NCI-H2107 treated with DMSO at 0.1 percent for 48 hours (cell line): ENCODE measurements around the gene TNFRSF21.
"Not testable (repeated sequence)": the region's sequence is repeated elsewhere in the genome, so short reads cannot be mapped to it uniquely, and the experiment has no call there.

Experiments used
- DNase-seq: peaks from one replicate; lab custom pipeline; 2025; ENCODE audit not compliant: unreplicated experiment; lab: John Stamatoyannopoulos, UW

Gene TNFRSF21

DNA sequence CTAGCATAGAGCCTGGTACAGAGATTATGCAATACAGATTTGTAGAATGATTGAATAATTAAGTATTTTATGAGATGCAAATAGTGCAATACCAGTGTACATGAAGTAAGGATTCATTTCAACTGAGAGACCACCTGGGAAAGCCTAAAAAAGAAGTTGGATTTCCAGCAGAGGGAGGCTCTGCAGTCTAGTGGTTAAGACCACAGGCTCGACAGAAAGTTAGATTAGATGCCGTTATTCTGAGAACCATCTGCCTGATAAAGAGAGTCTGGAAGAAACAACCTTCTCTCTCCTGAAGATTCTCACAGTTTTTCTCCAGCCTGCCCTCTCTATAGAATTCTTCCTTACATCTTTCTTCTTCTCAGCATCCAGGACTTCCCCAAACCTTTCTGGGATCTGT, 13.6 kb upstream of the TNFRSF21 start:
- no peak for DNase-seq

DNA sequence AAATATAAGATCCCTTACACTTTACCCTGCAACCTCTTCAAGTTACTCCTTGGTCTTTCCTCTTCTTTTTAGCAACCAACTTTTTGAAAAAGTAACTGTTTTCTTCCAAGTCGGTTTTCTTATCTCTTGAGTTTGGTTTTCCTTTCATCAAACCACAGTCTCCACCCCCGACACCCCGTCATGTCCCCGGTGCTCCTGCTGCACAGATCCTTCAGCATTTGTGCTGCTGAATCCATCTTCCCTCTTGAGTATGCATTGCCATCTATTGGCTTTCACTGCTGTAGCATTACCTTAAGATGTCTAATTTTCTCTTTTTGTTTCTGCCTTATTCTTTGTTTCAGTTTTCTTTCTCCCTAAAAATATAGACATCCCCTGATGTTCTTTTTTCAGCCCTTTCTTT, 11.9 kb upstream of the TNFRSF21 start:
- no peak for DNase-seq

DNA sequence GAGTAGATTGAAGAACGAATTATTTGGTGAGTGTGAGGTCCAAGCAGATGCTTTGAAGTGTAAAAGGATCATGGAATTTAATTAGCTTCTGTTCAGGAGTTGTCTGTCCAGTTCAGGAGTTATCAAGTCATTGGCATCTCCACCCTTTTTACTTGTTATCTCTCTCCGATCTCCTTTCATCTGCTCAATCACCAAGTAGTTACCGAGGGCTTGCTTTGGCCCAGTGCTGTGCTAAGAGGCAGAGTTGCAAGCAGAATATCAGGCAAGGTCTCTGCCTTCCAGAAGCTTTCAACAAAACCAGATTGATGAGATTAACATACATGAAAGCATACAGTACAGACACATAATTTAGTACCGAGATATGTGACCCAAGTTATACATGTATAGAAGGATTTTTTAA, 10.2 kb upstream of the TNFRSF21 start:
- no peak for DNase-seq

DNA sequence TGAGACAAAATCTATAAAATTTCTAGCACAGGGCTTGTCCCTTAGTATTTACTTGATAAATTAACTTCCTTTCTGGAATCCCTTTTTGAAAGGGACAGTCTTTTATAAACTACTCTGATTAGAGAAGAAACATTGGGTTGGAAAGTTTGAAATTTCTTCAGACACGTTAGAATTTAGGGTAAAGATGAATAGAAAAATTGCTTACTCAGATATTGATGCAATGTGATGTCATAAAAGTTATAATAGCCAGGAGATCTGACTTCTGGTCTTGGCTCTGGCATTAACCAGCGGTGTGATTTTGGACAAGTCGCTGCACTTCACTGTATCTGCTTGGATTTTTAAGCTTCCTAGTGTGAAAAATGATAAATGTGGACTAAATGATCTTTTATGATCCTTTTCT, 9.7 kb upstream of the TNFRSF21 start:
- DNase-seq = no peak

DNA sequence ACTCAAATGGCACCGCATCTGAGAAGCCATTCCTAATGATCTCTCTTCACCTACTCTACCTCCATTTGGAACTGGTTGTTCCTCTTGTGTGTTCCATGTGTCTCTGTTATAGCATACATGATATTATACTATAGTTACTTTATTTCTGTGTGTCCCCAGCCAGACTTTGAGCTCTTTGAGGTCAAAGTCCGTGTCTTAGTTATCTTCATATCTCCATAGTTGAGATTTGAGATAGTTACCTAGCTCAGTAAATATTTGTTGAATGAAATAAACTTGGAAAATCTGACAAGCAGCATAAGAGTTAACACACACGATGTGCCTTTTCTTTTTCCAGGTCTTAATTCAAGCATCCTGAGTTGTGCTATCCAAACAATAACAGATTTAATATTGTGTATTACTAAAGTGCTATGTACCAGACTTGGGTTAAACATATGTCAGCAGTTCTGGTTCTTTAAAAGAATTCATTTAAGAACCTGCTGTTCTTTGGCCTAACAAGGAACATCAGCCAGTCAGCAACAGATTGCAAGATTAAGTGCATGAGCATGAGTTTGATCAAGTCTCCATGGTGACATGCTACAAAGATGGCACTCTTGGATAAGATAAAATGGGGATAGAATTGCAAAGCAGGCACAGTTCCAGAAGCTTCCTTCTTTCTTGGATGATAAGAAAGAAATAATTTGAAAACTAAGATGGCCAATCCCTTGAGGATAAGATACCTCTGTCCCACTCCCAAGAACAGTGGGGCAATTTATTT, 8.7 kb upstream of the TNFRSF21 start:
- DNase-seq = no peak

DNA sequence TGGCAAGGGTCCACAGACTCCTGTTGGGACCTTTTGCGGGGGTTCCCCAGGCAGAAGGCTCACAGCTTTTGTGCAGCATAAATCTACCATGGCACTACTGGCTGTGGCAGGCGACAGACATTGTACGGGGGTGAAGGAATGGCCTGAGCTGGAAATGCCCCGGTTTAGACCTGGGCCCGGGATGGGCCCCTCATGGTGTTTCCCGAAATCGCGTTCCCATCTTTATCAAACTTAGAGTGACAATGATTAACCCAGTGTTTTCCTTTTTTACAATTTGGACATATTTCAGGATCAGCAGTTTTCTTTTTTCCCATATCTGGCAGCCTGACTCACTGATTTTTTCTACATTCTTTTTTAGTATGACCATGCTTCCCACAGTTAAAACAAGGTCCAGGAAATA, 5.5 kb upstream of the TNFRSF21 start:
- not testable (repeated sequence) for DNase-seq

DNA sequence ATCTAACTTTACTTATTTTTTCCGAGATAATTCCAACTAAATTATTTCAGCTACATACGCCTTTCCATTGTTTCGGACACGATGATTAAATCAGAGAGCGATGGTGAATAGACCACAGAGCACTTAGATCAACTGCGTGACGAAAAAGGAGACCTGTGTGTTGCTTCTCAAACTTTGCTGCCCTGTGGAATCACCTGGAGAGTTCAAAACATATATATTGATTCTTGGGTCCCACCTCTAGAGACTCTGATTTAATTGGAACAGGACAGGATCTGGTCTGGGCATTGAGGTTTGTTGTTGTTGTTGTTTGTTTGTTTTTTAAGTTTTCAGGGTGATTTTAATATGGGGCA, 401 bp upstream of the TNFRSF21 start:
- DNase-seq = no peak

DNA sequence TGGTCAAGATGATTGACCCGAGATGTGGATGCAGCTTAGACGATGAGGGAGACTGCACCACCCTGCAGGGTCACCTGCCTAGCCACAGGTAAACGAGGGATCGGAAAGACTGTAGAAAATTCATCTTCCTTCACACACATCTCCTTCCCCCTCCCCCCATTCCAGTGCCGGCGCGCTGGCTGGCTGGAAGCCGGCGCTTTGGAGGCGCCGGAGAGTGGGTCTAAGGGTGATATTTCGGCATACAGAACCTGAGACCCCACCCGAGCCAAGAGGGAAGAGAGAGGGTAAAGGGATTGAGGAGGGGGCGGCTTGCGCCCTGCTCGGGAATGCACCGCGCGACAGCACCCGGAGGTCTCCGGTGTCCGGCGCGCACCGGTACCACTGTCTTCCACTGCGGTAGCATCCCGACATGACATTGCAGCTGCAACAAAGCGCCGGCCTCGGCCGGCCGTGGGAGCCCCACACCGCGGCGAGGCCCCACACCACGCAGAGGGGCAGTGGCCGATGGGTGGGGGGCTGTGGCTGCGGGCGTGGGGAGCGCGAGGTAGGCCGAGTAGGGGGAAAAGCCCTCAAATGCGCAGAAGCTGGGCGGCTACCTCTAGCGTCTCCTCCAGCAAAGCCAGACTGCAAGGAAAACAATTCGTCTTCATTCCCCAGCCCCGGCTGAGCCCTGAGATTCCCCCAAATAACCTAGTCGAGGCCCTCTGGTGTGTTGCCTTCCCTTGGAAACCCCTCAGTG, 984 bp downstream of the TNFRSF21 start:
- no peak for DNase-seq

DNA sequence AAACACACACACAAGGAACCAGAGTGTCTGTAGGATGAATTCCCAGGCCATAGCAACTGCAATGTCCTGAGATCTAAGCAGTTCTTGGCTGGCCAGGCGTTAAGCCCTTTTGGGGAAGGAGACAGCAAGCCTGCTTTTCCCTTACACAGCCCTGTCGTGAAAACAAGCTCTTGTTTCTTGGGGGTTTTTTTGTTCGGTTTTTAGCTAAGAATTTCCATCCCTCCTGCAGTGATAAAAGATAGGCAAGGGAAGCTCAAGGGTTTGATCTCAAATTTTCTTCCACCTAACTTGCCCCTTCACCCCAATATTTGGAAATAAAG, 1.5 kb downstream of the TNFRSF21 start:
- DNase-seq = no peak

DNA sequence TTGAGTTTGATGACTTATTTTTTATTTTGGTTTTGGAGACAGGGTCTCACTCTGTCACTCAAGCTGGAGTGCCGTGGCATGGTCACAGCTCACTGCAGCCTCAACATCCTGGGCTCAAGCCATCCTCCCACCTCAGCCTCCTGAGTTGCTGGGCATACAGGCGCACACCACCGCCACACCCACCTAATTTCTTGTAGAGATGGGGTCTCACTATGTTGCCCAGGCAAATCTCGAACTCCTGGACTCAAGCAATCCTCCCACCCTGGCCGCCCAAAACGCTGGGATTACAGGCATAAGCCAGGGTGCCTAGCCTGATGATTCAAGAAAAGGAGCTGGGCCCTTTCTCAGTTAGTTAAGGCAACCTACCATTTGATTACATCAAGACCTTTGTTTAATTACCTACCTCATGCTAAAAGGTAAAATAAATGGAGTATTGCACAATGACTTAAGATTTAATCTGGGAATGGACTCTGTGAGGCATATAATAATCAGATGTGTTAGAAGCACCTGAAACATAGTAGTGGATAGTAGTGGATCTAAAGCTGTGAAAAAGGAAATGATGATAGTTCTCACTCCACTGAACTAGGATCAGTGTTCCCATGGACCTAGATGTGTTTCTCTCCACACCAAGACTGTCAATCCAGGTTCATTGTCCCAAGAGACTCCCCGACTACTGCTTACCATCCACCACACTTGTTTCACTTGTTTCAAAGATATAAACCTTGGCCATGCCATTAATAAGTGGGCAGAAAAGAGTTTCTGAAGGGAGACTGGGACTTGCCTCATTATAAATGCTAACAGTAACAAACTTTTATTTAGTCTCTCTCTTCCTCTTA, 2.1 kb downstream of the TNFRSF21 start:
- DNase-seq = no peak

DNA sequence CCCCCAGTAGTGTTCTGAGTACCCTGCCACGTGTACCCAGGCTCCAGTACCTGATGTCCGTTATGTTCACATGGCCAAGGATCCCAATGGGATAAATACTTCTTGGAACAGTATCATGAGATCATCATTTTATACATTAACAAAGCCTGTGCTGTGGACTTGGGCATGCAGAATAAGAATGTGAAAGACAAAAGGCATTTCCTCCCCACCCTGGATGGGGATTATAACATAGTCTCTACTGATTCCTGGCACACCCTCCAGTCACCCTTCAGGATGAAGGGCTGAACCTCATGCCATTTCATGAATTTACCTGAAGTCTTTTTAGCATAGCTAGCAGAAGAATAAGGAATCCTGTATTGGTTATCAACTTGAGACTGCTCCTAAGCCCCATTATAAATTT, 2.8 kb downstream of the TNFRSF21 start:
- DNase-seq = no peak

DNA sequence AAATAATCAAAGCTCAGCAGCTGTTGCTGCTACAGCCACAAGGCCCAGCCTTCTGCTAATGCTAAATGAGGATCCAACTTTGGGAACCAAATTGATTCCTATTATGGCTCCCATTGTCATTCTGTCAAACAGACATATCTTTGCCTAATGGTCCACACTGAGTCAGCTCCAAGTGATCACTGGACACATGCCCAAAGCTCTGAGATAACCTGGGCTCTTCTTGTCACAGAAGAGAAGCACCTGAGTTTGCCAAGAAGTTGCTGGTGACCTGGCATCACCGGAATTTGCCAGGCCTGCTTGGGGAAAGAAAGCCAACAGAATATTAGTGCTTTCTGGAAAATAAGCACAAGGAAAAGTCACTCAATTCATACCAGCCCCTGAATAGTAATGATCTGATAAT, 5.8 kb downstream of the TNFRSF21 start:
- DNase-seq = no peak

DNA sequence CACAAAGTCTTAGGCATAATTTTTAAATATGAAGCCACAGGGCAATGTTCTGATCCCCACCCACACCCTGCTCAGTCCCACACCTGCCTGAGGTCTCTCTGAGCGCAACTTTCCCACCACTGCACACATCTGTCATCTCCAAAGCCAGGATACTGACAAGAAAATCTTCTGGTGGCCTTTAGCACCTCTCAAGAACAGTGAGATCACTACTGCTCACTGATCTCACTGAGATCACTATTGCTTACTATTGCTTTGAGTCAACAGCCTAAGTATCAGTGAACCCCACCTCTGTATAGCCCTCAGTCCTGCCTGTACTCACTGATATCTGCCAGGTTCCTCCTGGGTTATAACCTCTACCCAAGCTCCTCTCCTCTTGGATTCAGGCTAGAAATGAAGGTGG, 6.4 kb downstream of the TNFRSF21 start:
- no peak for DNase-seq

DNA sequence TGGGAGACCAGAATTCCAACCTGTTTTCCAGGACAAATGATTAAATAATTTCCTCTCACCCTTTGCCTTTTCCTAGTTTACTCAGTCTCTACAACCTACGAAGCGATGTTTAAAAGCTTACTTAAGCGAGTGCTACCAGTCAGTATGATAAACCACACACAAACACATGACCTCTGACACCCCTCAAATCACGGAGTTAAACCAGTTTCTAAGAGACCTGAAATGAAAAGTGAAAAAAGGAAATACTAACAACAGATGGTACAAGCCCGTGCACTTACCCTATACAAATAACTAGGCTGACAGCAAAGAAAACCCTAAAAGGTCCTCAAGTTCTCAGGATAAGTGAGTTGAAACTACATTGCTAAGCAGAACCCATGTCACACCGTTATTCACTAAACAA, 7.7 kb downstream of the TNFRSF21 start:
- no peak for DNase-seq

DNA sequence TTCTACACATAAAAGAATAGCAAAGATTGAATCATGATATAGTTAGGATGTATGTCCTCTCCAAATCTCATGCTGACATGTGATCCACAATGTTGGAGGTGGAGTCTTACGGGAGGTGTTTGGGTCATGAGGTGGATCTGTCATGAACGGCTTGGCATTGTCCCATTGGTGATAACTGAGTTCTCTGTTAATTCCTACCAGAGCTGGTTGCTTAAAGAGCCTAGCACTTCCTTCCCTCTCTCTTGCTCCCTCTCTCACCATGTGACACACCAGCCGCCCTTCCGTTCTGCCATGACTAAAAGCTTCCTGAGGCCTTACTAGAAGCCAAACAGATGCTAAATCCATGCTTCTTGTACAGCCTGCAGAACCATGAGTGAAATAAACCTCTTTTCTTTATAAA, 8.3 kb downstream of the TNFRSF21 start:
- no peak for DNase-seq

DNA sequence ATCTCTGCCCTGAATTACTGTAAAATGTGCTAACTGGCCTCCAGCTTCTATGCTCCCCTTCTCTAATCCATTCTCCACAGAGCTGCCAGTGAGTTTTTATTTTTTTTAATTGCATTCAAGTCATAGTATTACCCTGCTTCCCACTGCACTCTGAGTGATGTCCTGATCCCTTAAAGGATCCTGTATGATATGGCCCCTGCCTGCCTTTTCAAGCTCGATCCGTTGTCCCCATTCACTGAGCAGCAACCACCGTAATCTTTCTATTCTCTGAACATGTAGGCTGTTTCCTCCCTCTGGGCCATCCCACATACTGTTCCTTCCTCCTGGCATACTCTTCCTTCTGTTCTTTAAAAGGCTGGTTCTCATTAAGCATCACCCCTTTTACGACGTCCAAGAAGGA, 9.3 kb downstream of the TNFRSF21 start:
- DNase-seq = no peak

DNA sequence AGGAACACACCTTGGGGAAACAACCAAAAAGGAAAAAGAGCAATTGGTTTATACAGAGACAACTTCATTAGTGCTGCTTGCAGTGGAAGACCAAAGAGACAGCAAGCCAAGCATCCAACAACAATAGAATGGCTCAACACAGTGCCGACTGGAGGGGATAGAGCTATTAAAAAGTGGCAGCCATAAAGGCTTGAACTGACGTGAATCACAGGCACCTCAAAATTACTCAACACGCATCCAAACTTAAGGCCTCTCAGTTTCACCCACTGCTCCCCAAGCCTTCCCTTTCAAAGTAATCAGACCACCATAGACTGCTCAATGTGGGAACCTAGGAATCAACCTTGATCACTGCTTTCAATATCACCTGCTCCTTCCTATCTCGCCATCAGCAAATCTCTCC, 9.7 kb downstream of the TNFRSF21 start:
- DNase-seq = no peak

DNA sequence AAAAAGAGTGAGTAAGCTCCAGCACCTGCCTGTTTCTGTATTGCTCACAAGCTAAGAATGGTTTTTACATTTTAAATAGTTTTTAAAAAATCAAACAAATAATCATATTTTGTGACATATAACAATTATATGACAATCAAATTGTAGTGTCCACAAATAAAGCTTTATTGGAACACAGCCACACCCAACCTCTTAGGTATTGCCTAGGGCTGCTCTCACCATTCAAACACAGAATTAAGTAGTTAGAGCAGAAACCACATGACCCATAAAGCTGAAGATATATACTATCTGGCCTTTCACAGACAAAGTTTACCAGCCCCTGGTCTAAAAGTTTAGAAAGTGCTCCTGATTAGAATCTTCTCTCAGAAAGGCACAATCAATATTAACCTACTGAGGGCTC, 11.2 kb downstream of the TNFRSF21 start:
- DNase-seq = no peak

DNA sequence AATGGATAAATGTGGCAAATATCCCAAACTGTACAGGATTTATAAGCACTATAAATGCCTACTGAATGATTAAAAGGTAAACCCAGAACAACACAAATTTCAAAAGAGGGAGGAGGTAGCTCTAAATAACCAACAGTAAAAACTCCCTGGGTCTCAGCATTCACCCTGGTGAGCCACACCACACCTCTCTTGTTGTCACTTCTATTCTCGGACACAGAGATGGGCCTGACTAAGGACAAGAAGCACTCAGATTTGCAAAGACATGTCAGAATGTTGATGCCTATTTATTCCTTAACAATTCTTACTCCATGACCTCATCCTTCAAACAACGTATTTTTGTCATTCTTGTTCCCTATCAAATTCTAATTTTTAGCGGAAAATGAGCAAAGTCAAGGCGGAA, 14.7 kb downstream of the TNFRSF21 start:
- no peak for DNase-seq

DNA sequence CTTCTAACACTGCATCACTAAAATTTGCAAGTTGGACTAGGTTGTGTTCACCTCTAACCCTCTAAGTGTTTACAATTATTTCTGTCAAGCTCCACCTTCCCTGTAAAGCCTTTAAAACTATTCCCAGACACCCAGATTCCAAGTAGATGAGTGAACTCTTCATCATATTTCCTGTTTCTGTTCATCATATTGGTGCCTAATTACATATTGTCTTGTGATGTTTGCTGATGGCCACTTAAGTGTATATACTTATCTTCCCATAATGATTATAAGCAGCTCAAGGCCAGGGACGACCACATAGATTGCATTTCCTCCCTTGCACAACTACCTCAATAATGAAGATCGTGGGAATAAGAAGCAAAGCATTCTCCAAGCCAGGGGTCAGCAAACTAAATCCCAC, 16.8 kb downstream of the TNFRSF21 start:
- no peak for DNase-seq

DNA sequence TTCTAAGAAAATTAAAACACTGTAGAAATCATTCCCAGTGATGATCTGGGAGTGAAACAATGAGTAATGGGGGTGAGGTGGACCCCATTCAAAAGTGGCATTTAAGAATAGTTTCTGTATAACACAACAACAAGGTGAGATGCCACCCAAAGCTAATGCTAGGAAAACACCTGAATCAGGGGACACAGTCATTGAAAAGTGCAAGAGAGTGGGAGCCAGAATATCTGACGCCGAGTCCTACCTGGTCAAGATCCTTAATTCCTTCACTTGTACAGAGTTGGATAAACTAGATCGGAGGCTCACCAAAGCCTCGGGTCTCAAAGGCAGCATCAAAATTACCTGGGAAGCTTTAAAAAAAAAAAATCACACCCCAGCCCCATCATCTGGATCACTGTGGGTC, 17.7 kb downstream of the TNFRSF21 start:
- DNase-seq = no peak

DNA sequence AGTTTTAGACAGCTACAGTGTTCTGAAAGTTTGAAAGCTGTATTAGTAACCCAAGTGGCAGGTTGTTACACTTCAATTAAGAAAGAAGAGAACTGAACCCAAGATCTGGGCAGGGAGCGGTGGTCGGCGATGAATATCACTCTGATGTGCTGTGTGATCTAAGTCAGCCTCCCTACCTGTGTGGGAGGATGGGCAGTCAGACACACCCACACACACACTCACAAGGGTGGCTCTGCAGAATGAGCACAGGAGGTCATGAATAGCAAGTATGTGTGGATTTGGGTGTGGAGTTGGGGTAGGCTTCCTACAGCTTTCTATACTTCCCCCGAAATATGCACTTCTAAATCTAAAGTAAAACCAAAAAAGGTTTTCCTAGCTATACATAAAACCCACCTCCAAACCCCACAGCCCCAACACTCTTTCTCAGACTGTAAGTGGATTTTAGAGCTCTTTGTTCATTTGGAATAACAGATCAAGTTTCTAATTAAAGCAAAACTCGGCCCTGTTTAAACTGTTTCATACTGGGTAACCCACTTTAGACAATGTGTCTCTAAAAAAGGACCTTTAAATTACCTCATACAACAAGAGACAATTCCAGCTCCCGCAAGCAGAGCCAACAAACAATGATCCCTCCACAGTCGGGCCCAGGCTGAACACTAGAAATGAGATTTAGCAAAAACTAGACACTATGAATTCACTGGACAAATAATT, 19.4 kb downstream of the TNFRSF21 start:
- no peak for DNase-seq
